Effector memory CD8-positive, alpha-beta T cell (primary cell): ENCODE data around the gene NDRG3.

Experiments used
- ATAC-seq: fragments of 150-1000 bp; cut with Tn5 transposase; replicated peaks from 2 replicates; pipeline ENCODE4 v1.10.0; 2021; ENCODE audit warnings: mild to moderate bottlenecking, moderate library complexity
- DNase-seq, 3 experiments: peaks; one replicate each; pipeline ENCODE4 v3.0.0; 2021
- H3K27ac Mint-ChIP-seq, 2 donors: one replicate each; pipeline ENCODE4 v1.8.0; 2022; ENCODE audit warnings: mild to moderate bottlenecking in 2 of 2, mixed read lengths in 2 of 2, moderate library complexity in 2 of 2
- H3K27me3 Mint-ChIP-seq, 2 donors: one replicate each; pipeline ENCODE4 v1.8.0; 2022; ENCODE audit warnings: mixed read lengths in 2 of 2
- H3K36me3 Mint-ChIP-seq: one replicate; pipeline ENCODE4 v1.8.0; 2022; ENCODE audit warnings: mild to moderate bottlenecking, moderate library complexity, mixed read lengths; ENCODE audit not compliant: insufficient read depth
- H3K4me1 Mint-ChIP-seq, 2 donors: one replicate each; pipeline ENCODE4 v1.8.0; 2022; ENCODE audit warnings: low read depth in 2 of 2, mixed read lengths in 2 of 2
- H3K4me3 Mint-ChIP-seq, 2 donors: one replicate each; pipeline ENCODE4 v1.8.0; 2022; ENCODE audit warnings: mild to moderate bottlenecking in 2 of 2, mixed read lengths in 2 of 2, moderate library complexity in 2 of 2
- H3K9me3 Mint-ChIP-seq, 2 donors: one replicate each; pipeline ENCODE4 v1.8.0; 2022; ENCODE audit warnings: mixed read lengths in 2 of 2

Gene NDRG3

GRCh38 chr20:36777167-36777566, 31.3 kb upstream of the NDRG3 start:
- Mint-ChIP-seq H3K4me3 (no peak overlapping the region), H3K27me3 (no peaks in the 10 kb centered on the region), H3K4me1 (peaks cover 13 to 18% of the 10 kb centered on the region in 2 donors), H3K27ac (no peak overlapping the region), H3K36me3 (peaks cover 16% of the 10 kb centered on the region), H3K9me3 (no peaks in the 10 kb centered on the region)
- ATAC-seq (no peak), DNase-seq (no peak)

DNA sequence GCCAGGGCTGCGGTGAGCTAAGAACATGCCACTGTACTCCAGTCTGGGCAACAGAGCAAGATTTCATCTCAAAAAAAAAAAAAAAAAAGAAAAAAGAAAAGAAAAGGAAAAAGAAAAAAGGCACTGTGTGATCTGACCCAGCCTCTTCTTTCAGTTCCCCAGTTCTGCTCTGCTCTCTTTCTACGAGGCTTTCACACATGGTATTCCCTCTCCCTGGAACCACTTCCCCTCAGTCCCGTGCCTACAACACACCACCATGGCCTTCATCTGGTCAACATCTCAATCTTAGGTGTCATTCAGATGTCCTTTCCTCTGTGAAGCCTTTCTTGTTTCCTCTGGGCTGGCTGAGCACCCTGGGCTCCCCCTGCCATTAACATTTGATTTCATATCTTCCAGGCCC, 29.9 kb upstream of the NDRG3 start:
- Mint-ChIP-seq H3K9me3 (no peaks in the 10 kb centered on the region), H3K4me1 (peaks cover 13 to 18% of the 10 kb centered on the region in 2 donors), H3K36me3 (peaks cover 16% of the 10 kb centered on the region), H3K4me3 (peak overlapping the region in 1 of 2 donors; percentile 52), H3K27me3 (no peaks in the 10 kb centered on the region), H3K27ac (peak overlapping the region in 1 of 2 donors; percentile 72)
- no peak for ATAC-seq
- DNase-seq: no peak

DNA sequence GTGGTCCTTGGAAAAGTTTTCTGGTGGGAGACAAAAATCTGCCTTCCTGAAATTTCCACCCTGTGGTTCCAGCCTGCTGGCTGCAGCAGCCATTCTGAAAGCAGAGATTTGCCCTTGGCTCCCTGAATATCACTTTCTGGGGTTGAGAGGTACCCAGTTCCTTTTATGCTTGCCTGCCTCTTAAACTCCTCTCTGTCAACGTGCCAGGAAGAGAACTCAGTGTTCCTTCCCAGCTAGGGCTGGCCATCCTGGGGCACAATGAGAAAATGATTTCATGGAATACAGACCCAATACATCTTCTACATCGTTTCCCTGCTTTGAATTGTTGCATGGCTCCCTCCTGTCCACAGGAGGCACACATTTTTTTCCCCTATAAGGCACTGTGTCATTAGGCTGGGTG, 29.3 kb upstream of the NDRG3 start:
- Mint-ChIP-seq H3K4me1 (peaks cover 13 to 18% of the 10 kb centered on the region in 2 donors), H3K27ac (peak overlapping the region in 1 of 2 donors; percentile 87), H3K4me3 (peak overlapping the region; percentile 75 to 85), H3K36me3 (peaks cover 16% of the 10 kb centered on the region), H3K27me3 (no peaks in the 10 kb centered on the region), H3K9me3 (no peaks in the 10 kb centered on the region)
- DNase-seq (no peak), ATAC-seq (no peak)

- ATAC-seq (peak; percentile 78), DNase-seq (peak; percentile 98)
- Mint-ChIP-seq H3K4me3 (peak within 1 kb of the TSS; percentile 75 to 85), H3K27ac (peak within 1 kb of the TSS; percentile 87 to 99), H3K9me3 (no peaks in the 10 kb centered on the region), H3K4me1 (peaks cover 13 to 18% of the 10 kb centered on the region in 2 donors), H3K36me3 (peaks cover 16% of the 10 kb centered on the region), H3K27me3 (no peaks in the 10 kb centered on the region)
Measured at GRCh38 chr20:36773597-36774390, 27.9 kb upstream of the NDRG3 start, which contains the start of gene DSN1. Gene DSN1 (minus strand): TSS chr20:36773763. CDS start chr20:36771458, 2,305 bp downstream.

DNA sequence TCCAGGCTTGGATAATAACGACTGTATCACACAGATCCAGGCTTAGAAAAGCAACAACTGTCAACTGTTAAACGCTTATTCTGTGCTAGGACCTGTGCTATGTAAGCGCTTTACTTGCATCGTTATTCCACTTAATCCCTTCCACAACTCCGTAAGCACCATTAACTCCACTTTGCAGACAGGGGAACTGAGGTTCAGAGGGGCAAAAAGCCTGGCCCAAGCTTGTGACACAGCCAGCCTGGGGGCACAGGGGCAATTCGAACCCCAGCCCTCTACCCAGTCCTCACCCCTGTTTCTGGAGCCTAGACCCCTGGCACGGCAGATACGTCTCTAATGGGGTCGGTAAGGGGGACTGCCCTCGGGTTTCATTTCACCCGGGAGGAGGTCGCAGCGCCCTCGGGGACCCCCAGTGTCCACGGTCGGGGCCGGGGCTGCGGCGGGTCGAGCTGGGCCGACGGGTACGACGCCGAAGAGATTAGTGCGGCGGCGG, 27.3 kb upstream of the NDRG3 start:
- no peaks in the 10 kb centered on the region for H3K27me3 Mint-ChIP-seq
- DNase-seq: no peak
- H3K4me1 Mint-ChIP-seq: peaks cover 13 to 18% of the 10 kb centered on the region in 2 donors
- H3K27ac Mint-ChIP-seq: peak overlapping the region; percentile 87 to 99
- H3K9me3 Mint-ChIP-seq: no peaks in the 10 kb centered on the region
- peaks cover 13% of the 10 kb centered on the region for H3K36me3 Mint-ChIP-seq
- no peak for ATAC-seq
- H3K4me3 Mint-ChIP-seq: peak overlapping the region; percentile 75 to 85

GRCh38 chr20:36770680-36771079, 24.8 kb upstream of the NDRG3 start:
- H3K36me3 Mint-ChIP-seq: peaks cover 9% of the 10 kb centered on the region
- no peaks in the 10 kb centered on the region for H3K27me3 Mint-ChIP-seq
- no peak overlapping the region for H3K27ac Mint-ChIP-seq
- no peaks in the 10 kb centered on the region for H3K9me3 Mint-ChIP-seq
- ATAC-seq (no peak), DNase-seq (no peak)
- H3K4me3 Mint-ChIP-seq: no peak overlapping the region
- H3K4me1 Mint-ChIP-seq: peaks cover 13 to 18% of the 10 kb centered on the region in 2 donors

DNA sequence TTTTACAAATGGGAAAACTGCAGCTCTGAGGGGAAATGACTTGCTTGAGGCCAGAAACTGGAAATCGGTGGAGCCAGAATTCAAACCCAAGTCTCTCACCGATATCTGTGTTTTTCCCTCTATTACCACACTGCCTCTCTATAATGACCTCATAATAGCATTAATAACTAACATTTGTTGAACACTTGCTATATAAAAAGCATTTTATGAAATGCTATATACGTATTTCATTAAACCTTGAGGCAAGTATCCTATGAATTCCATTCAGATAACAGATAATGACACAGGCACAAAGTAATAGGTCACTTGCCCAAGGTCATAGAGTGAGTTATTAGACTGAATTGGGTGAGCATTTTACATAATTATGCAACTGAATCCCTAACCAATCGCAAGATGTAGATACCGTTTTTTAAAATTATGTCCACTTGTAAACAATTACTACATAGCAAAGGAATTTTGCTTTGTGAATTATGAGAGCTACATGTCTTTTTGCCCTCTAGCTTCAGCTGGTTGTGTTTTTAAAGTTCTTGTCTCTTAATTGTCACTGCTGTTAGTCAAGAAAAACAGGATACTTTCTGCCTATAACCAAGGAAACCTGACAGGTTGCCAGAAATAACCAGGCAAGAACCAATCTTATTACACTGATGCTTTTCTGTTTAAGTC, 23.0 kb upstream of the NDRG3 start:
- no peak overlapping the region for H3K4me3 Mint-ChIP-seq
- no peaks in the 10 kb centered on the region for H3K9me3 Mint-ChIP-seq
- no peak for ATAC-seq
- H3K27me3 Mint-ChIP-seq: no peaks in the 10 kb centered on the region
- peaks cover 9 to 14% of the 10 kb centered on the region in 2 donors for H3K4me1 Mint-ChIP-seq
- no peak for DNase-seq
- no peak overlapping the region for H3K27ac Mint-ChIP-seq
- peaks cover 5% of the 10 kb centered on the region for H3K36me3 Mint-ChIP-seq

DNA sequence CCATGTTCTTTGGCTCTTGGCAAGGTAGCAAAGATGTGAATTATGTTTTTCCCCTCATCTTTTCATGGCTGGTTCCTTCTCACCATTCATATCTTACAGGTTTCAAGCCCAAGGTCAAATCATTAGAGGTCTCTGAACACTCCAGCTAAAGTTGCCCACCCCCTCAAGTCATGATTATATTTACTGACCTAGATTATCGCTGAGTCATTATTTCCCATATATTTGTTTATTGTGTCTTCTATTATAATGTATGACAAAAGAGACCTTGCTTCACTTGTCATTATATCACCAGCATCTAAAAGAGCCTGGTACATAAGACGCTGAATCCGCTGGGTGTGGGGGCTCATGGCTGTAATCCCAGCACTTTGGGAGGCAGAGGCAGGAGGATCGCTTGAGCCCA, 15.2 kb upstream of the NDRG3 start:
- no peaks in the 10 kb centered on the region for H3K9me3 Mint-ChIP-seq
- peak overlapping the region in 1 of 2 donors; percentile 62 for H3K27ac Mint-ChIP-seq
- peaks cover 3 to 4% of the 10 kb centered on the region in 2 donors for H3K4me1 Mint-ChIP-seq
- DNase-seq (no peak), ATAC-seq (no peak)
- no peak overlapping the region for H3K4me3 Mint-ChIP-seq
- H3K36me3 Mint-ChIP-seq: peaks cover 3% of the 10 kb centered on the region
- no peaks in the 10 kb centered on the region for H3K27me3 Mint-ChIP-seq

- Mint-ChIP-seq H3K9me3 (no peaks in the 10 kb centered on the region), H3K36me3 (peaks cover 3% of the 10 kb centered on the region), H3K4me3 (no peak overlapping the region), H3K4me1 (peaks cover 3 to 4% of the 10 kb centered on the region in 2 donors), H3K27me3 (no peaks in the 10 kb centered on the region), H3K27ac (no peak overlapping the region)
- no peak for ATAC-seq
- DNase-seq: no peak
Measured at GRCh38 chr20:36760647-36761046, 14.8 kb upstream of the NDRG3 start.

GRCh38 chr20:36758276-36758675, 12.4 kb upstream of the NDRG3 start:
- Mint-ChIP-seq H3K4me3 (no peak overlapping the region), H3K36me3 (peaks cover 9% of the 10 kb centered on the region), H3K27ac (peak overlapping the region in 1 of 2 donors; percentile 61), H3K9me3 (no peaks in the 10 kb centered on the region), H3K4me1 (peaks cover 3 to 4% of the 10 kb centered on the region in 2 donors), H3K27me3 (no peaks in the 10 kb centered on the region)
- DNase-seq: no peak
- no peak for ATAC-seq

- H3K4me1 Mint-ChIP-seq: peaks cover 3 to 4% of the 10 kb centered on the region in 2 donors
- H3K9me3 Mint-ChIP-seq: no peaks in the 10 kb centered on the region
- peaks cover 24% of the 10 kb centered on the region for H3K36me3 Mint-ChIP-seq
- H3K4me3 Mint-ChIP-seq: no peak overlapping the region
- no peak for DNase-seq
- H3K27ac Mint-ChIP-seq: no peak overlapping the region
- ATAC-seq: no peak
- H3K27me3 Mint-ChIP-seq: no peaks in the 10 kb centered on the region
Measured at GRCh38 chr20:36756496-36756895, 10.6 kb upstream of the NDRG3 start.

DNA sequence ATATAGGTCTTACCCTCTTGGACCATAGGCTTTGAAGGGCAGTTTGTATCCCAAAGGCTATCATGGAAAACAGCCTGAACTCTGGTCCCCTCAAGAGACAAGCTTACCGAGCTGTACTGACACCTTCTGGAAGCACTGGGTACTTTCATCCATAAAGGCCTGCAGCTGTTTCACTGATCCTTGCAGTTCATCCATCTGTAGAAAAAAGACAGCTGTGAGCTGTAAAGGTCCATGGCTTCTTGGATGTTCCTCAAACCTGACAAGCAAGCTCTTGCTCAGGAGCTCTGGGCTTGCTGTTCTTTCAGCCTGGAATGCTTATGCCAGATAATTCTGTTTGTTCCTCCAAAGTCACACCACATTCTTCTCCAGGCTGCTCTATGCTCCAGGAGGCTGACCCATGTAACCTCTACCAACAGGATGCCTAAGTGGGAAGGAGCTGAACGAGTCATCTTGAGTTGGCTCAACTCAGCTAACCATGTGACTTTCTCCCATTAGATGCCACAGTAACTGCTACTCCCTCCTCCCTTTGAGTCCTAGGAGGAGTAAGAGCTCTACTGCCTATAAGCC, 8.8 kb upstream of the NDRG3 start:
- no peaks in the 10 kb centered on the region for H3K27me3 Mint-ChIP-seq
- H3K4me1 Mint-ChIP-seq: peaks cover 3 to 4% of the 10 kb centered on the region in 2 donors
- no peak overlapping the region for H3K27ac Mint-ChIP-seq
- ATAC-seq (peak; percentile 74), DNase-seq (peak; percentile 35 to 55 (median 36))
- no peak overlapping the region for H3K4me3 Mint-ChIP-seq
- no peaks in the 10 kb centered on the region for H3K9me3 Mint-ChIP-seq
- peaks cover 27% of the 10 kb centered on the region for H3K36me3 Mint-ChIP-seq

- Mint-ChIP-seq H3K27ac (no peak overlapping the region), H3K27me3 (no peaks in the 10 kb centered on the region), H3K4me3 (no peak overlapping the region), H3K36me3 (peaks cover 27% of the 10 kb centered on the region), H3K4me1 (peaks cover 1 to 2% of the 10 kb centered on the region in 2 donors), H3K9me3 (no peaks in the 10 kb centered on the region)
- ATAC-seq (no peak), DNase-seq (no peak)
Measured at GRCh38 chr20:36752582-36752981, 6.7 kb upstream of the NDRG3 start.
